Hypothalamus (tissue), 51 donors: ENCODE results near the gene M1AP.
"Not testable (repeated sequence)": the region's sequence is repeated elsewhere in the genome, so short reads cannot be mapped to it uniquely, and the experiment has no call there.

Experiments used
- DNase-seq, 51 donors: peaks; one replicate each; lab custom pipeline; 2025; lab: John Stamatoyannopoulos, UW

Gene M1AP

DNA sequence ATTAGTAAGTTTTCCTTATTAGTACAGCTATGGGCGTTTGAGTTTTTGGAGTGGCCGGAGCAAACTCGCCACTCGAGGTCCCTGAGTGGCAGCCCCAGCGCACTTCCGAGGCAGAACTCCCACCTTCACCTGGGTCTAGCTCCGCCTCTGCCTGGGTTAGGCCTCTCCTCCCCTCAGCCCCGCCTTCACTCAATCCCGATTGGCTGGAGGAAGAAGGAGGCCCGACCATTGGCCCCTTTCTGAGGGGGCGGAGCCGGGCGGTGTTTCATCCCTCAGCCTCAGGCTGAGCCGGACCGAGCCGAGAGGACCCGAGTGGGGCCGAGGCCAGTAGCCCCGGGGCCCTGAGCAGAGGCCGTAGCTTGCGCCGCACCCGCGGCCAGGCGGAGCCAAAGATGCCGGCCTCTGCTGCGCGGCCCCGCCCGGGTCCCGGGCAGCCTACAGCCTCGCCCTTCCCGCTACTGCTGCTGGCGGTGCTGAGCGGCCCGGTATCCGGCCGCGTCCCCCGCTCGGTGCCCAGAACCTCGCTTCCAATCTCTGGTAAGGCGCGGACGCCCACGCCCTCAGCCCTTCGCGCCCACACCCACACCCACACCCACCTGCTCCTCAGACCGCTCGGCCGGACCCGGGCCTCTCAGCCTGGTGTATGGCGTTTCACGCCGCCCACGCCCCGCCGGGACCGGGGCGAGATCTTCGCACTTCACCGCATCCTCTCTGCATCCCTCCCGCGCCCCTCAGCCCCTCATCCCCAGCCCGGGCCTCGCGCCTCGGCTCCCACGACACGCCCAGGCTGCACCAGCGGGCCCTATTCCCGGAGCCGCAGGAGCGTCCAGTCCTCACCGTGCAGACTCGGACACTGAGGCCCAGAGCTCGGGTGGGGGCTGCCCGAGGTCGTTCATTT is 6.1 kb upstream of the M1AP start, which contains the start of gene SEMA4F:
Gene SEMA4F (plus strand): TSS at position 263 of the 898 bp plus-strand sequence. CDS start 130 bp downstream, at position 393.
- peak; percentile 50 to 96 (median 90) for DNase-seq

- DNase-seq, result no peak
These were observed 5.5 kb upstream of the M1AP start for GRCh38 chr2:74653589-74653984.

GRCh38 chr2:74646834-74647482 is 1.2 kb downstream of the M1AP start:
- no peak for DNase-seq

DNA sequence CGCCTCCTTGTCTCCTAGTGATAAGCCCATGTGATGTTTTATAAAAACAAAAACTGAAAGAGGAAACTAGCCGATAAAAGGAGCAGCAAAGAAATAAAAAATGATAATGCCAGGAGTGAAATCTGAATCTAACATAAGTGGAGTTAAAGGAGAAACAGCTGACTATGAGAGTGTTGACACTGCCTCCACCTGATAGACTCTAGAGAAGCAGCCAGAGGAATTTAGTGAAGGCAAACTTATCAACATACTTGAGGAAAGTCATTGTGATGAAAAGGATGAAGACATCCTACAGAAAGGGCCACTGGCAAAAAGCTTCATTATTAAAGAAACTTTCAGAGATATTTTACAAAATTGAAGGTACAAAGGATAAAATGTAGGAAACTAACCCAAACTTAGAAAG is 1.9 kb downstream of the M1AP start:
- DNase-seq, result no peak

GRCh38 chr2:74645344-74645743 is 2.8 kb downstream of the M1AP start:
- no peak for DNase-seq

DNA sequence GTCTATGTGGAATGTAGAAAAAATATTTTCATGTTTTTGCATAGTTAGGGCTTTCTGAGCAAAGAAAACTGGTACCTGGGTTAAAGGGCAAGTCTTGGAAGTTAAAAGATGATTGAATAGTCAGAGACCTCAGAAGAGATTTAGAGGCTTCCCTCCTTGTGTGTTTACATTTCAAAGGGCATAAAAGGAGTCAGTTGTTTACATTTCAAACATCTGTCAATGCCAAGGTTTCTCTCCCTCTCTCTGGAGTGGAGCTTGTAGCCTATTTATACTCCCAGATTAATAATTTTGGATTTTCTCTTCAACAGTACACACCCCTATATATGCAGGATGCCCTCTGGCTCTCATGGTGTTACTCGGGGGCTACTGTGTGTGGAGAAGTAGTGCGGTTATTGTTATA is 8.6 kb downstream of the M1AP start:
- DNase-seq, result no peak

DNA sequence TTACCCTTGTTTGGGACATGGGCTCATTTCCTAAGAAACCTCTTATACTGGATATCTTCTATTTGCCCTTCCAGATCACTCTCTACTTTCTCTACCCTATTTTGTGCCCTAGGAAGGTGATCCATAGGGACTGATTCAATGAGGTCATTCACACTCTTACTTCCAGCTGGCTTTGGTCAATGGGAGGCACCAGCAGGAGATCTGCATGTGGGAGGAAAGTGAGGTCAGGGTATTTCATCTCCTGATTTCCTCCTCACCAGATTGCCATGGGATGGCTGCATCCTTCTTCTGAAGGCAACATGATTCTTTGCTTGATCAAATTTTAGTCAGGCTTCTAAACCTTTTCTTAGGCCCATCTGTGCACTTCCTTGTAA is 15.2 kb downstream of the M1AP start:
- DNase-seq, result no peak

DNA sequence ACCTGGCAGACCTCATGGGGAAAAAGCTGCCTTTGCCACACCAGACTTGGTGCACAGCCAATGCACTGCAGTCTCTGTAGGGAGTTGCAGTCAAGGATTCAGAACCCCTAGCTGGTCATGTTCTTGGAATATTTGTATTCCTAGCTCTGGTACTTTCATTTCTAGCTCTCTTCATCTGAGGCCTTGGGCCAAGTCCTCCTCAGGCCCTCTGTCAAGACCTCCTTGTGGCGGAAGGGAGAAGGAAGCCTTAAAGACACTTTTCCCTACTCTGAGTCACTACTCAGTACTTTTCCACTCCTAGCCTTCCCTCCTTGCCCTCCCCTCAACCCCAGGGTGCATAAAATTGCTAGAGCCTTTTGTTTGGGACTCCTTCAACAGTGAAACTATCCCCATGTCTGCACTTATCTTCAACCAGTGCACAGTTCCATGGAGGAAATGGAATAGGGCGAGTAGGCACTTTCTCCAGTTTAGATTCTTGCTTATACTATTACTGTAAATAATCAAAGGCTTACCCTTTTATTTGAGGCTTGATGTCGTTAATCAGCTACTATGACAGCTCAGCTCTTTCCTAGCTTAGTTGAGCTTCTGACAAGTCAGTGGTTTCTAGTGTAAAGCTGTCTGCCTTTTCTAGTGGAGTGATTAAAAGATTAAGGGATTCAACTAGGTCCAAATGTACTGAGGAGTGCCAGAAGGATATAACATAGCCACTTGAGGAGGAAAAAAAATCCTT is 15.8 kb downstream of the M1AP start:
- no peak for DNase-seq

DNA sequence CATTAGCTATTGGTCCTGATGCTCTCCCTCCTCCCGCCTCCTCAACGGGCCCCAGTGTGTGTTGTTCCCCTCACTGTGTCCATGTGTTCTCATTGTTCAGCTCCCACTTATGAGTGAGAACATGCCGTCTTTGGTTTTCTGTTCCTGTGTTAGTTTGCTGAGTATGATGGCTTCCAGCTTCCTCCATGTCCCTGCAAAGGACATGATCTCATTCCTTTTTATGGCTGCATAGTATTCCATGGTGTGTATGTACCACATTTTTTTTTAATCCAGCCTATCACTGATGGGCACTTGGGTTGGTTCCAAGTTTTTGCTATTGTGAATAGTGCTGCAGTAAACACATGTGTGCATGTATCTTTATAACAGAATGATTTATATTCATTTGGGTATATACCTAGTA is 17.7 kb downstream of the M1AP start:
- not testable (repeated sequence) for DNase-seq

- DNase-seq, result no peak
These were observed 19.5 kb downstream of the M1AP start for GRCh38 chr2:74628538-74629105.

GRCh38 chr2:74625658-74626425 is 22.3 kb downstream of the M1AP start:
- no peak for DNase-seq

DNA sequence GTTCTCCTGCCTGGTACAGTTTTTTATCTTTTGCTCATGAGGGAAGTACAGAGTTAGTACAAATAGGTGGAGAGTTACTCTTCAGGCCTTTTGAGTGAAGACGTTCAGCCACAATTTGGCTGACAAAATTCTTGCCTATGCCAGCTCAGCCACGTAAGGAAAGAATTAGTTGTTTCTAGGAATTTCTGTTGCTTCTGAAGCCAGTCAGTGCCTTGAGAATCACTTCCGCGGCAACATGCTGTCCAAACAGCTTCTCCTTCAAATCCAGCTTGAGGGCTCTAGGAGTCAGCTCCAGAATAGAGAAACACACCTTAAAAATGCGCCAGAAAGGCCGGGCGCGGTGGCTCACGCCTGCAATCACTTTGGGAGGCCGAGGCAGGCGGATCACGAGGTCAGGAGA is 27.5 kb downstream of the M1AP start:
- DNase-seq, result no peak

DNA sequence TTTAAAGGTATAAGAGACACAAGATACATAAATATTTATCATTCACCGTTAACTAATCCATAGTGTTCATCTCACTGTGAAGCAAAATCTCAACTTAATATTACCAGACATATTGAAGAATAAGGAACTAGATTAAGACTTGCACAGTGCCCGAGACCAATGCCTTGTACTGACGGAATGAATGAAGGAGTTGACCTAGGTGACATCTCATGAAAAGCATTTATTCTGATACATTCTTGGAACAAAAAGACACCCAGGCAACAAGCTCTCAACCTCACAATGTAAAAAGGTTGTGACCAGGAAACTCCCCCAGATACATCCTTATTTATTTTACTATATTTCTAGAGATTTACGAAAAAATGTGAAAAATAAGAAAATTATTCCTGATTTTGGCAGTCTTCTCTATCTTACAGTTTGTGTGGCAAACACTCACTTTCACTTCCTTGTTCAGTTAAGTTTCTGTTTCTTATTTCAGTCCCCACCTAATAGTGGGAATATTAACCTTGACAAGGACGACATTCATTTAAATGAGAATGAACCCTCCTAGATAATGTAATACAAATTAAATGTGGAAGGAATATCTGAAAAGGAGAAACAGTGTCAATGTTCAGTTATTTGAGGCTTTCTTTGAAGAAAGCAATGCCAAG is 28.4 kb downstream of the M1AP start:
- DNase-seq, result no peak

- DNase-seq, result no peak
These were observed 29.6 kb downstream of the M1AP start for GRCh38 chr2:74618410-74619083.

DNA sequence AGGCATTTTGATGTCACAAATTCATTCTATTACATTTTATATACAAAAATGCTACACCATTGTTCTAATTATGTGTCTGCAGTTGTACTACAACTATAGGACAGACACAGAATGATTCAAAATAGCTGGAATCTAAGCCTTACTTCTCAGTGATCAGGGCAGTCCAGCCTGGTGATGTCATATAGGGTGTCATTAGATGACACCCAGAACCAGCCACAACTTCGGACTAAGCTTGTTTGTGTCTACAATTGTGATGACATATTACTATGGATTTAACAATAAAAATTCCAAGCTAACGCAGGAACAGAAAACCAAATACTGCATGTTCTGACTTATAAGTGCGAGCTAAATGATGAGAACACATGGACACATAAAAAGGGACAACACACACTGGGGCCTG is 31.0 kb downstream of the M1AP start:
- no peak for DNase-seq

DNA sequence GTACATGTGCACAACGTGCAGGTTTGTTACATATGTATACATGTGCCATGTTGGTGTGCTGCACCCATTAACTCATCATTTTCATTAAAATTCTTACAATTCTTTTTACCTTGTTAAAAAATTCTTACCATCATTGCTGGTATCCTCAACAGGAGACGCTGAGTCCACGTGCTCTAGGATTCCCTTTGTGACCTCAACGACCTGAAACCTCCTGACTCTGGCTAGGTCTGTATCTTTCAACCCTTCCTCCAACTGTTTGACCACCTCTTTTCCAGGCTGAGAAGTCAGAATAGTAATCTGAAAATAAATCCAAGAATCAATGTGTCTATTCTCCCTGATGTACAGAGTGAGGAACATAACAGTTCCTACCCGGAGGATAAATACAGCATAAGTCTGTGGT is 41.2 kb downstream of the M1AP start:
- DNase-seq, result no peak

DNA sequence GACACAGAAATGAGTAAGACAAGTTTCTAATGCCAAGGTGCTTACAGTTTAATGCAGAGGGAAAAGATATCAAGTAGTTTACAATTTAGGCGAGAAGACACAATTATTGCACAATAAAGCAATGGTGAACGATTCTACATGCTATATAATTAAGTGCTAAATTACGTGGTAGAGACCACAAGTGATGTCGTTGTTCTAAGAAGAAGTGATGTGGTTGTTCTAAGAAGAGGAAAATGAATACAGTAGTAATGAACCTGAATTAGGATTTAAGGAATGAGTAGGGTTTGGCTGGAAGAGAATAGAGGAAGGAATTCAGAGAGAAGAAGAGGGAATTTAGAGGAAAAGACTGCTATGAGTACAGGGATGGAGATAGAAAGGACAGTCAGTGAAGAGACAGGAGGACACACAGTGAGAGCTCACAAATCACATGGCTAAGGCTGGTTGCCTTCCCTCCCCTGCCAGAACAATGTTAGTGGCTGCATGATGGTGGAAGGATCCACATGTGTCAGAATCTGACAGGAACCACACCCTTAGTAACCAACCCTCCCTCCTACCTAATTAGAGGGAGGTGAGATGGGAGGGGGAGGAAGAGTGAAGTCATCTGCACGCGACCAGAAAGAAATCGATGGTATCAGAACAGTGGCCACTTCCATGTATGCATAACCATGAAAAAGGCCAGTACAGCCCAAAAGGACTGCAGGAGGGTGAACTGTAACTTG is 44.7 kb downstream of the M1AP start:
- DNase-seq, result no peak

- no peak for DNase-seq
These were observed 45.4 kb downstream of the M1AP start for GRCh38 chr2:74602586-74603281.
